HG03095 (cell line): Measurements from ENCODE around the gene CCDC9B.

ENCODE experiments used
- ATAC-seq: cut with Tn5 transposase; IDR thresholded peaks from one replicate; pipeline ENCODE4 v1.9.1; 2021; ENCODE audit warnings: moderate library complexity; ENCODE audit not compliant: unreplicated experiment

CCDC9B gene

DNA sequence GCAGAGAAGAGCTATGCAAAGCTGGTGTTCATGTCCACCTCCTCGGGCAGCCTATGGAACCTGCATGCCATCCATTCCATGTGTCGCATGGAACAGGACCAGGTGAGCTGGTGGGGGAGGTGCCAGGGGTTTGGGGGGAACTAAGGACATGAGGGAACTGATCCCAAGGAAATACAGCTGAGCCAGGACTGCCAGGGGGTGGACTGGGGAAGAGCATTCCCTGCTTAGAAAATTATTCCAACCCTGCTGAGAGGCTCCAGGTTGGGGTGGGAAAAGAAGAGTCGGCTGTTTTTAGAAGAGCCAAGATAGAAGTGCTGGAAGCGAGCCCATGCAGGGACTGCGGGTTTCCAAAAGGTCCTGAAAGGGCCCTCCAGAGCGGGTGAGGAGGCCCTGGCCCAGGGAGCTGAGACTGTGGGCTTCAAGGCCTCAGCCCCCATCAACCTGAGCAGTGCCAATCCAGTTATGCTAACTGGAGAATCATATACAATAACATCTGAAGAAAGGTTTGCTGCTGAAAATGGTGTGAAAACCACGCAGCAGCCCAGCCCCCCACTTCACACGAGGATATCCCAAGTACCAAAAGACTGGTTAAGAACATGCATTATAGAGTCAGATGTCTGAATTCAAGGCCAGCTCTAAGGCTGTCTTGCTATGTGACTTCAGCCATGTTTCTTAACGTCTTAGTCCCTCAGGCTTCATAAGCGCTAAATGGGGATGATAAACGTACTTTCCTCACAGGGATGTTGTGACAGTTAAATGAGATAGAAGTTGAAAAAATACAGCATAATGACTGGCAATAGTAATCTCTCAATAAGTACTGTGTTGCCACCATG lies 25.1 kb upstream of the CCDC9B start:
- ATAC-seq, result no peak

DNA sequence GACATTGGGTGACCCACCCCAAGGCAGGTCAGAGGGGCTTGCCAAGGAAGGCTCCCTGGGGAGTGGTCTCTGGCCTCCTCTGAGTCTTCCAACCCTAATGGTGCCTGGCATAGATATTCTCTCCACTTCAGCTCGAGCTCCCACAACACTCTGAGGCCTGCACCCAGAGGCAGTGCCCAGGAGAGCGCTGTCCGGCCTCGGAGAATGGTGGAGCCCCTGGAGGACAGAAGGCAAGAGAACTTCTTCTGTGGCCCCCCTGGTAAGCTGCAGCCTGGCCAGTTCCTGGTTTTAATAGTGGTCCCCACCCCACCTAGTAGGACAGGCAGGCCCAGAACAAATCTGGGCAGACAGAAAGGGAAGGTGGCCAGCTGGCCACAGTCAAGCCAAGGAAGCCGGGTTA lies 24.3 kb upstream of the CCDC9B start:
- ATAC-seq, result no peak

DNA sequence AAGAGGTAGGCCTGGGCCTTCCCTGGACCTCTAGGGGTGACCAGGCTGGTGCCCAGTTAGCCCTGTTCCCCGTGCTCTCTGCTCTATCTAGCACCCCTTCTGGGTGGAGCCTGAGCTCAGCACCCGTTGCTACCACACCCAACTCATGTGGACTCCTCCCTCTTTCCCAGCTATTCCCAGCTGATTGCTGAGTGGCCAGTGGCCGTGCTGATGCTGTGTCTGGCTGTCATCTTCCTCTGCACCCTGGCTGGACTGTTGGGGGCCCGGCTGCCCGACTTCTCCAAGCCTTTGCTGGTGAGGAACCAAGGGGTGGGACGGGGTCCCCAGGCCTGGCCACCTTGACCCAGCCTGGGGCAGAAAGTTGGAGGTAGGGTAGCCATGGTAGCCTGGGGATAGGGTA lies 23.5 kb upstream of the CCDC9B start:
- ATAC-seq, result no peak

DNA sequence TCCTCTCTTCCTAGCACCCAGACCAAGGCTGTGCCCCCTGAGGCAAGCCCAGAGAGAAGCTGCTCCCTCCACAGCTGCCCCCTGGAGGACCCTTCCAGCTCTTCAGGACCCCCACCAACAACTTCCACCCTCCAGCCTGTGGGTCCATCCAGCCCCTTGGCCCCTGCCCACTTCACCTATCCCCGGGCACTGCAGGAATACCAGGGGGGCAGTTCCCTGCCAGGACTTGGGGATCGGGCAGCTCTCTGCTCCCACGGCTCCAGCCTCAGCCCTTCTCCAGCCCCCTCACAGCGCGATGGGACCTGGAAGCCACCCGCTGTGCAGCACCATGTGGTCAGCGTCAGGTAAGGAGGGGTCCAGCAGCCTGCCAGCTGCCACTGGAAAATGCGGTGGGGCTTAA lies 22.9 kb upstream of the CCDC9B start:
- ATAC-seq, result no peak

DNA sequence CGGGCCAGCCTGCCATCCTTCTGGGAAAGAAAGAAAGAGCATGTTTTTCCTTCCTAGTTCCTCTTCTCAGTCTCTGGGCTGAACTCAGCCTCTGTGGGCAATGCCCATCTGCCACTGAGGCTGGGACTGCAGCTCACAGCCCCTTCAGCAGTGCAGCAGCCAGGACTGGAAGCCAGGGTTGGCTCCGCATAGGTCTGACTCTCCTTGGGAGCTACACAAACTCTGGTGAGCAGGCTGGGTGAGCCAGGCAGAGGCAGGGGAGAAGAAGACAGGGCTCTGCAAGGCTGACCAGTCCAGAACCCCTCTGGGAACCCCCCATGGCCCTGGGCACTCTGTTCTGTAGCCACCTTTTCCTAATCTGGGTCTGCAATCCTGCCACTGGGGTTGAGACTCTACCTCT lies 20.9 kb upstream of the CCDC9B start:
- no peak for ATAC-seq

DNA sequence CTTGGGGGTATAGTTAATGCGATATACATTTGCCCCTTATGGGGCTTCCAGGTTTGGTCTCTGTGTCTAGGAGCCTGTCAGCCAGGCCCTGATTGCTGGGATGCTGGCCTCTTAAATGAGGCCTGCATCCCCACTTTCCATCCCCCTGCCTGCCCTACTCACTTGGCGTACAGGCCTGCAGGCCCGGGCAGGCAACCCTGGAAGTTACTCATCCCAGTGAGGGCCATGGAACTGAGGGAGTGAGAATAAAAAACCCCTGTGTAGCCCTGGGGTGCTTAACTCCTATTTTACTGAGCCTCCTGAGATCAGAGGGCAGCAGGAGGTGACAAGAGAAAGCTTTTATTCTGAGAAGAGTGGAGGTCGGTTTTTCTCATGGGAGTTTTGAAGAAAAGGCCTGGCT lies 19.3 kb upstream of the CCDC9B start:
- no peak for ATAC-seq

DNA sequence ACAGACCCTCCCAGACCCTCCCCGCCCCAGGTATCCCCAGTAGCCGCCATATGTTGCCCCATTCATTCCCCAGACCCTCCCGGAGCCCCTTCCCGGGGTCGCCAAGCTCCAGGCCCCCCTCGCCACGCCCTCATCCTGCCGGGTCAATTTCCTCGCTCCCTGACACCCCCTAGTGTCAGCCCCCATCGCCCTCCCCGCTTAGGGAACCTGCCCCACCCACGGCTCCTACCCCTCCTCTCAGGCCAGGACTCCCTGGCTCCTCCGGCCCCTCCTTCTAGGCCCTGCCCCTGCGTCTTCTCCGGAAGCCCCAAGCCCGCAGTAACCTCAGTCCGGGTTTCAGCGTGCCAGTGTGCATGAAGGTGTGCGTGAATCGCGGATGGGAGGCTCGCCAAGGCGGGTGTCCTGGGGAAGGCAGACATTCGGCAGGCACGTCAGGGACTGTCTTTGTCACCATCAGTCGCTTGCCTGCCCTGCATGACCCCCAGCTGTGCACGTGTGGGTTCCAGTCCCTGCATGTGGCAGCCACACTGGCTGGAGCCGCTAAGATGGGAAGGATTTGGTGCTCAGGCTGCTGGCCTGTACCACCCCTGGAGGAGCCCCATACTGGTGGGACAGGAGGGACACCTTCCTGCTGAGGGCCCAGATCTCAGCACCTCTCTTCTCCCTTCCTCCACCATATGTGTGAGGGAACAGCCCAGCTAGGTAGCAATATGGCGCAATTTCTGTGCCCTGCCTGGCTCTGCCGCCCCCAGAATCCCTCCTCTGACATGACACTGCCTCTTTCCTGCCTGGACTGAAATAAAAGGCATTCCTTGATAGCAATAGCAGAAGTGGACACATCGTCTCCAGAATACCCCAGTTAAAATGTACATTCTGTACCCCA lies 18.0 kb upstream of the CCDC9B start:
- peak; percentile 19 for ATAC-seq

DNA sequence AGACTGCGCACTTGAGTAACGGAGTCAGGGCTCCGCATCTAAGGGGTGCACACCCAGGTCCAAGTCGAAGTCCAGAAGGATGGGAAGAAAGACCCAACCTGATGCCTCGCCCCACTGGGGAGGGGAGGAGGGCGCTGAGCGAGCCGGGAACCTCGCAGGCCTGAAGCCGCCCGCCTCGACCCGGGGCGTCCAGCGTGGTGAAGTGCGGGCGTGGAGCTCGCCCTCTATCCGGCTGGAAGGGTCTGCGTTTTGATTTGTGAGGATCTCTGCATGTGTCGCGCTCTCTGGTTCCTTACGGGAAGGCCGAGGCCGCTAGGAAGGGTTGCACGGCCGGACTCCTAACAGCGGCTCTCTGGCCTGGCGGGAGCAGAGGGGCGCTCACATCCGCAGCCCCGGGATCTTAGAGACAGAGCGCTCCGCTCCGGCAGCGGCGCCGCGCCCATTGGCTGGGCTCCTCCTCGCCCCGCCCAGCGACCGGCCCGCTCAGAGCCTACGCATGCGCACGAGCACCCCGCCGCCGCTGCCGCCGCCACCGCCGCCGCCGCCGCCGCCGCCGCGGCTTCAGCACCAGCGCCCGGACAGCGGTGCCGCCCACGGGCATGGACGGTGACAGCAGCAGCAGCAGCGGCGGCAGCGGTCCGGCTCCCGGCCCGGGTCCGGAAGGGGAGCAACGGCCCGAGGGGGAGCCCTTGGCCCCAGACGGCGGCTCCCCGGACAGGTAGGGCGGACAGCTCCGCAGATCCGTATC lies 17.2 kb upstream of the CCDC9B start, which contains the start of gene DISP2:
DISP2 (plus strand) TSS at position 497 of the 748 bp plus-strand sequence; CDS start at position 600, 103 bp downstream.
- peak; percentile 74 for ATAC-seq

DNA sequence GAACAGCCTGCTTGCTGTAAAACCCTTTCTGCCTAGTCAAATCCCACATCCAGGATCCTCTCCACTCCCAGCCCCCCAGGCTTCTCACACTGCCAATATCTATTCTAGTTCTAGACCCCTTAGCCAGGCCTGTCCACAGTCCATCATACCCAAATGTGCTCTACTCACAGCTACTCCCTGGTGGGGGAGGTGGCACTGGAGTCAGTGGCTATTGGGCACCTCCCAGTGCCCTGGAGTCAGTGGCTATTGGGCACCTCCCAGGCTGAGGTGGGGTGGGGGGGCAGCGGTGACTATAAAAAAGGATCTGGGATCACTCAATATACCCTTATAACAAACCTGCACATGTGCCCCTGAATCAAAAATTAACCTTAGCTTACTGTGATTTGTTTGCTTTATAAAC lies 16.5 kb upstream of the CCDC9B start:
- ATAC-seq, result no peak

DNA sequence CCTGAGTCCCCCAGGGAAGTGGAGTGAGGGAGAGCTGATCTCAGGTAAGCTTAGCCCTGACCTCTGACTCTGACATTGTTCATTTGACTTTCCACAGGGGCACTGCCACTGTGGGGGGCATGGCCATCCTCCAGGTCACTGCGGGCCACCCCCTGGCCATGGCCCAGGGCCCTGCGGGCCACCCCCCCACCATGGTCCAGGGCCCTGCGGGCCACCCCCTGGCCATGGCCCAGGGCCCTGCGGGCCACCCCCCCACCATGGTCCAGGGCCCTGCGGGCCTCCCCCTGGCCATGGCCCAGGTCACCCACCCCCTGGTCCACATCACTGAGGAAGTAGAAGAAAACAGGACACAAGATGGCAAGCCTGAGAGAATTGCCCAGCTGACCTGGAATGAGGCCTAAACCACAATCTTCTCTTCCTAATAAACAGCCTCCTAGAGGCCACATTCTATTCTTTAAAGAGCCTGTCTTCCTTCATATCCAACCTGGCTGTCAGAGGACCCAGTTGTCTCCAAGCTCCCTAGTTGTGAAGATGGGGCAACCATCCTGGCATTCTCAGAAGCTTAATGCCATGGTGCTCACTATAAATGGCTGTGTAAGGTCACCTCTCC lies 15.3 kb upstream of the CCDC9B start:
- ATAC-seq, result no peak

DNA sequence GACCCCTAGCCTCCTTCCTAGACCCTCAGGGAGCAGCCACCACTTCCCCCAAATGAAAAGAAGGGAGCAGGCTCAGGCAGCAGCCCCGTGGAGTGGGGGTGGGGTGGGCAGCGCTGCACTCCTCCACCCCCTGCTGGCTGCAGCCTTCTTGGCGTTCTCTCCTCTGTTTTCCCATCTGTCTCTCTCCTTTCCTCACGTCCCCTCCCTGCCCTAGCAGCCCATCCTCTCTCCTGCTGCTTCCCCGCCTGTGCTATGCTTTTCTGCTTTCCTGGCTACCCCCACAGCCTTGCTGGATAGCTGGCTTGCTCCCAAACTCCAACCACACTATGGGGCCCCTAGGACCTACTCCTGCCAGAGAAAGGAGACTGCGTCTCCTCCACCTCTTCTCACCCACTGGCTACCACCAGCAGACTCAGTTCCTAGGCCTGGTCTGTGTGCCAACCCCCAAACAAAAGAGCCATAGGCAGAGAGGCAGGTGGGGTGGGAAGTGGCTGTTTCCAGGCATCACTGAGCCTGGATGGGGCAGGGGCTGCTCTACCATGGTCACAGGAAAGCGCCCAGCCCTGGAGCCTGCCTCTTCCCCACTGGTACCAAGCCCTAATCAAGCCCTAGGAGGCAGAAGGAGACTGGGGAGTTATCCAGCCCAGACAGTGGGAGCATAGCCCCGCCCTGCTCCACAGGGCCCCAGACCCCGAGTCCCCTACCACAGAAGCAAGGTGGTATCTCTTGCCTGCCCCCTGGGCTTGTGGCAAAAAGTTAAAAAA lies 13.9 kb upstream of the CCDC9B start:
- ATAC-seq, result no peak

DNA sequence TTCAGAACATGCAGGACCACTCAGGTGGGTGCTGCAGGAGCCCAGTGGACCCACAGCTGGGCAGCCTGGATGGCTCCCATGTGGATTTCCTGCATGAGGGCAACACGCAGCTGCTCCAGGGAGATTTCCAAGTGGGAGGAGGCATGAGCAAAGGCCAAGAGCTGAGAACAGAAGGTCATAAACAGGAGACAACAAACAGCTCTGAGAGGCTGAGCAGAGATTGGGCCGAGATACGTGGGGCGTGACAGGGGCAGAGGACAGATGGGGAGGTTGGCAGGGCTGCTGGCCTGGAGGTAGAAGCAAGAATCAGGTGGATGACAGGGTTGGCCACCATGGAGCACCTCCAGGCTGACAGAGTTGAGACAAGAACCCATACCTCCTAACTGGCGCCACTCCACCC lies 13.0 kb upstream of the CCDC9B start:
- ATAC-seq, result no peak

DNA sequence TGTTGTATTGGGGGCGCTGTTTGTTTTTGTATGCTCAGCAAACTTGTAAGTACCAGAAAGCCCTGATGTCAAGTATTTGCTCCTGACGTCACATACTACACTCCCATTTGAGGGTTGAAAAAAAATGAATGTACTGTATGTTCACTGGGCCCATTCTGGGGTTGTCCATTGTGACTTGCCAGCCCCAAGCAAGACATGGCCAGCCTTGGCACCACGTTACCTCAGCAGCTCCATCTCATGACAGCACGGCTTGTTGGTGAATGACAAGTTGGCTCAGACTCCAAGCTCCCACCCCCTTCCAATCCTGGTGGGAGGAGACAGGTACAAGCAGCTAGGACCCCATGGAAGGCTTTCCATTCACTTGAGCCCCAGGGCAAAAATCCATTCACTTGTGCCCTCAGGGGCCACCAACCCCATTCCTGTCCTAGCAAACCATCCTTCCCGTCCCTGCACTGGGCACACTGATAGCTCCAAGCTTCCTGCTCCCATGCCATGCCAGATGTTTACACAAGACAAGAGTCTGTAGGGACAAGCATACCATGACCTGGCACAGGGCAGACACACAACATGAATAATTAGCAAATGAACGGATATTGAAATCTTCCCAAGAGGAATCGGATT lies 11.7 kb upstream of the CCDC9B start:
- no peak for ATAC-seq

DNA sequence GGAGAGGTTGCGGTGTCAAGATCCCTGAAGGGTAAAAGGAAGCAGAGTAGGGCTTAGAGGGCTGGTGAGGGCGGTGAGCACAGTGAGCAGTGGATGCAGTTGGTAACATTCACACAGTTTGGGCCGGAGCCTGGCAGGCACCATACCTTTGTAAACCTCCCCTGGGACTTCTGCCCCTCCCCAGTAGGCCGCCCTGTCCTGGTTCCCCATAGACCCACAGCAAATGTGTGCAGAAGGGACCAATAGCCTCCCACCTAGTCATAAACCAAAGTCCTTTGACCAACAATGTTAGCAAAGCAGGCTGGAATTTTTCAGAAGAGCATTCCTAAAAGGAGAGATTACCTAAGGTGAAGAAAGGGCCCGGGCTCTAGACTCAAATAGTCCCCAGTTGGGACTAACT lies 8.4 kb upstream of the CCDC9B start:
- no peak for ATAC-seq

DNA sequence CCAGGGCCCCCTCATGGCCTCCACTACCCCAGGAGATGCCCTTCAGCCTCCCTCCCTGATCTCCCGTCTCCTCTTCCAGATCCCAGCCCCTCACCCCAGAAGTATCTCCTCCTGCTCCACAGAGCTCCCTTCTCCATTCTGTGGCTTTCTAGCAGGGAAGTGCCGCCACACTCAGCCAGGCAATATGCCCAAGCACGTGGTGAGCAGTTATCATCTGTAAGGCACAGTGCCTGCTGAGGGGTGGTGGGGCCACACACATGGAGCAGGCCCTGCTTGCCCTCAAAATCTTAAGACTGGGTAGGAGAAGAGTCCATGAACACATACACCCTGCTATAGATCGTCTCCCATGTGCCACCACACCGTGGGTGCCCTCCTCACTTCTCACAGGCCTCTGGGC lies 7.7 kb upstream of the CCDC9B start:
- ATAC-seq, result no peak

DNA sequence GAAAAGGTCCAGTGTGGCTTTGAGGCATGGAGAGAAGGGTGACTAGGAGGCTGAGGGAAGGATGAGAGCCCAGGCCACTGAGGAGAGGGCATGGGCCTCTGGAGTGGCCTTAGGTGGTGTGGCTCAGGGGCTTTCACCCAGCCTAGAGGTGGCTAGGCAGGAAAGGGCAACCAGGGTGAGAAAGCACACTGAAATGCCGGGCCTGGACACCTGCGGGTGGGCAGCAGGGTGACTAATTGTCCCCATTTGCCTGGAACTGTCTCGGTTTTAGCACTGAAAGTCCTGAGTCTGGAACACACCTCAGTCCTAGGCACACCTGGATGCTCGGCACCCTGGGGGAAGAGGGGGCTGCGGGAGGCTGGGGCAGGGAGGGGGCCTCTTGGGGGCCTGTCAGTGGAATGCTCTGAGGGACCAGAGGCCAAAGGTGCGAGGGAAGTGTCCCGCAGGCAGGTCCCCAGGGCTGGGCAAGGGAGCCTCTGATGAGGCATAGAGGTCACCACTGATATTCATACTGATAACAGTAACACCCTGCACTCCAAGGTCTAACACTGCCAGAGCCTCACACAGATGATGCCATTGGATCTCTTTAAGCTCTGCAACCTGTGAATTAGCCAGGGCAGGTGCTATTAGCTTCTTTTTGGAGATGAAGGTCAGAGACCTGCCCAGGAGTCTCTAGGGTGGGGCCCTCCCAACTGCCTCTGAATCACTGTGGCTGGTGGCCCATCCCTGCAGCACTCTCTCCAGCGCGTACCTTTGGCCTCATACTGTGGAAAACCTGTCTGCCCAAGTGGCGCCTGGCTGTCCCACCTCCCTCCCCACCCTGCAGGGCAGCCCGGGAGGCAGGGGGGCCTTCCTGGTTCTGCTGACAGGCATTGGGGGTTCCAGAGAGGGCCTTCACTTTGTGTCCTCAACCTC lies 7.1 kb upstream of the CCDC9B start:
- ATAC-seq, result no peak

DNA sequence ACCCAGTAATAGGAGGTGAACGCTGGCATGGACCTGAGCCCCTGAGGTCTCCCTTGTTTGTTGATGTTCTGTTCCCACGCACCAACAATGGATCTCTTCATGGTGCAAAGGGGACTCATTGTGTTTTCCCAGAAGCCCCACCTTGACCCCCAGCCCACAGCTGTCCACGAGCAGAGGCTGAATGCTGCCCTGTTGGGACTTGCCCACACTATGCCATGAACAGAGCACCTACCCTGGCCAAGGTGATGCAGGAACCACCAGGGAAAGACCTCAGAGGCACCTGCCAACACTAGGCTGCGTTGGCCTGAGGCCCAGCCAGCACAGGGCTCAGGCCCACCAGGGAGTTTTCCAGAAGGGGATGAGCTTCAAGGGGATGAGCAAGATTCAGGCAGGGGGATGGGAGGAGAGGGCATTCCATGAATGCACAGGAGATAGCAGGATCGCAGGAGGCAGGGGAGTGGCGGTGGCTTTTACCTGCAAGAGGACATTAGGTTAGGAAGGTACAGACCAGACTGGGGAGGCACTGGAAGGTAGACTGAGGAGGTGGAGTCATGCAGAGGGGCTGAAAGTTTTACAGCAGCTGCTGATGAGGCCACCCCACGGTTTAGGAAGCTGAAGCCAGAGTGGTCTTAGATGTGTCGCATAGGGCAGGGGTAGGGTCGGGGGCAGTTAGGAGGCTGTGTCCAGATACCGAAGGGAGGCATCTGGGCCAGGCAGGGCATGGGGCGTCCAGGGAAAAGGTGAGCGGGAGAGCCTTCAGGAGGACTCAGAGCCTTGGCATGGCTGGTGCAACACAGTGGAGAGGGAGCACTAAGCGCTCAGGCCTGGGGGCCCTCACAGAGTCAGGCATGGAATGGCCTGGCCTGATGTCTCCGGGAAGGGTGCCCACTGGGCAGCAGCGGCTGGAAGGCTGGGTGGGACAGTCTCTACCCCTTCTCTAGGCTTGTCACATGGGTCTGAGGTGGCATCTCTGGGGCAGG lies 6.1 kb upstream of the CCDC9B start:
- ATAC-seq, result no peak
